H1 (cell line): ENCODE measurements around the gene RPL32. TPM values are rescaled to one million over a fixed set of nuclear protein-coding genes. Genes with fewer than 3 reads are reported as not detected.

Experiments used
- BRCA1 ChIP-seq: IDR thresholded peaks from 2 replicates; pipeline ENCODE4 v1.6.1; 2012; ENCODE audit warnings: low read depth, low read length, improper control_type of control experiment
- HDAC6 ChIP-seq: IDR thresholded peaks from one replicate; pipeline ENCODE4 v1.7.1; 2012; ENCODE audit warnings: low read depth, mild to moderate bottlenecking, inconsistent platforms, low read length, moderate library complexity
- KDM5A ChIP-seq: fragments of 200-600 bp; IDR thresholded peaks from 2 replicates; pipeline ENCODE4 v1.7.1; 2012; ENCODE audit warnings: mild to moderate bottlenecking, low read length, inconsistent platforms, mixed read lengths
- SP4 ChIP-seq: IDR thresholded peaks from 2 replicates; pipeline ENCODE4 v1.6.1; 2012; ENCODE audit warnings: low read length, inconsistent platforms
- polyA plus RNA-seq, 7 experiments: library from polyadenylated mRNA; depleted of rRNA in 3 of 7; stranded (reverse) in 5 of 7; unstranded in 2 of 7; fragments of >200 nt in 5 of 7; fragments of 200-250 nt in 2 of 7; gene quantifications; 1 replicate in 5 of 7; 2 replicates in 1 of 7; 4 replicates in 1 of 7; pipeline versions ENCODE4 v1.2.1 to v1.2.3, GENCODE V29; 2011 to 2013; ENCODE audit warnings: missing spikeins in 2 of 7, mixed read lengths in 2 of 7
- total RNA-seq: library from RNA; stranded (reverse); fragmentation: NEBNext Ultra II Directional; extraction: Animal tissue kit (Norgen Biotek cat#: 25700); gene quantifications from 2 replicates; pipeline ENCODE4 v1.2.1, GENCODE V29; 2021

The RPL32 gene
- total and polyA plus RNA-seq, 2 of the 8 experiments (the other 6 are each of a cell fraction or from before 2014, with no cell fraction given) = 1,443 to 2,043 TPM

GRCh38 chr3:12870942-12871341 lies 29.6 kb upstream of the RPL32 start (continued):
- TF ChIP-seq SP4 (no peak), KDM5A (no peak), BRCA1 (no peak), HDAC6 (no peak)
